HEK293 (cell line): Measurements from ENCODE around the gene LAMTOR4.

Source experiments
- HOXC10 ChIP-seq: sonication (generic); formaldehyde crosslinking; IDR thresholded peaks from 2 replicates; pipeline ENCODE4 v1.8.1; 2023; ENCODE audit warnings: mild to moderate bottlenecking, missing genetic modification reagents
- INSM2 ChIP-seq: fragments of 450-650 bp; formaldehyde crosslinking; IDR thresholded peaks from 2 replicates; pipeline ENCODE4 v1.5.1; 2016; ENCODE audit warnings: missing biosample characterization, missing genetic modification characterization
- PRDM2 ChIP-seq: fragments of 450-650 bp; formaldehyde crosslinking; IDR thresholded peaks from 2 replicates; pipeline ENCODE4 v1.5.1; 2016; ENCODE audit warnings: missing biosample characterization, missing genetic modification characterization, borderline replicate concordance
- SCRT1 ChIP-seq: fragments of 450-650 bp; formaldehyde crosslinking; IDR thresholded peaks from 2 replicates; pipeline ENCODE4 v1.5.1; 2016; ENCODE audit warnings: missing biosample characterization, missing genetic modification characterization, borderline replicate concordance
- SCRT2 ChIP-seq: fragments of 450-650 bp; formaldehyde crosslinking; IDR thresholded peaks from 2 replicates; pipeline ENCODE4 v1.5.1; 2016; ENCODE audit warnings: missing biosample characterization, missing genetic modification characterization
- SETDB1 ChIP-seq: IDR thresholded peaks from one replicate; pipeline ENCODE4 v1.6.1; 2017; ENCODE audit warnings: mild to moderate bottlenecking, low read length, moderate library complexity, mixed read lengths; ENCODE audit not compliant: insufficient read length
- ZBTB11 ChIP-seq: fragments of 450-650 bp; formaldehyde crosslinking; conservative IDR thresholded peaks from 2 replicates; pipeline ENCODE4 v1.5.1; 2016; ENCODE audit warnings: low read depth, missing biosample characterization, missing genetic modification characterization
- ZNF148 ChIP-seq: fragments of 450-650 bp; formaldehyde crosslinking; IDR thresholded peaks from 2 replicates; pipeline ENCODE4 v1.5.0; 2017; ENCODE audit warnings: missing biosample characterization, missing genetic modification characterization, borderline replicate concordance
- ZNF239 ChIP-seq: fragments of 450-650 bp; formaldehyde crosslinking; IDR thresholded peaks from 2 replicates; pipeline ENCODE4 v1.5.1; 2016; ENCODE audit warnings: missing biosample characterization, missing genetic modification characterization
- ZNF280C ChIP-seq: fragments of 450-650 bp; formaldehyde crosslinking; IDR thresholded peaks from 2 replicates; pipeline ENCODE4 v1.5.1; 2016; ENCODE audit warnings: missing biosample characterization, missing genetic modification characterization
- ZNF366 ChIP-seq: fragments of 450-650 bp; formaldehyde crosslinking; conservative IDR thresholded peaks from 2 replicates; pipeline ENCODE4 v1.5.1; 2016; ENCODE audit warnings: missing biosample characterization, missing genetic modification characterization
- ZNF391 ChIP-seq: fragments of 450-650 bp; formaldehyde crosslinking; IDR thresholded peaks from 2 replicates; pipeline ENCODE4 v1.5.1; 2016; ENCODE audit warnings: low read depth, missing biosample characterization, missing genetic modification characterization, borderline replicate concordance
- ZNF48 ChIP-seq: fragments of 450-650 bp; formaldehyde crosslinking; IDR thresholded peaks from 2 replicates; pipeline ENCODE4 v1.5.1; 2016; ENCODE audit warnings: missing biosample characterization, missing genetic modification characterization
- ZNF629 ChIP-seq: fragments of 450-650 bp; formaldehyde crosslinking; IDR thresholded peaks from 2 replicates; pipeline ENCODE4 v1.5.1; 2017; ENCODE audit warnings: missing biosample characterization, missing genetic modification characterization
- ZNF639 ChIP-seq: fragments of 450-650 bp; formaldehyde crosslinking; IDR thresholded peaks from 2 replicates; pipeline ENCODE4 v1.5.1; 2016; ENCODE audit warnings: missing biosample characterization, missing genetic modification characterization
- ZNF658 ChIP-seq: fragments of 450-650 bp; formaldehyde crosslinking; IDR thresholded peaks from 2 replicates; pipeline ENCODE4; 2016; ENCODE audit warnings: missing biosample characterization, missing genetic modification characterization
- ZNF664 ChIP-seq: fragments of 450-650 bp; formaldehyde crosslinking; IDR thresholded peaks from 2 replicates; pipeline ENCODE4 v1.5.1; 2016; ENCODE audit warnings: missing biosample characterization, missing genetic modification characterization
- ZNF76 ChIP-seq: fragments of 450-650 bp; formaldehyde crosslinking; IDR thresholded peaks from 2 replicates; pipeline ENCODE4; 2016; ENCODE audit warnings: low read depth, missing biosample characterization, missing genetic modification characterization, borderline replicate concordance
- ZNF792 ChIP-seq: fragments of 450-650 bp; formaldehyde crosslinking; IDR thresholded peaks from 2 replicates; pipeline ENCODE4 v1.5.1; 2016; ENCODE audit warnings: missing biosample characterization, missing genetic modification characterization
- ZSCAN16 ChIP-seq: fragments of 450-650 bp; formaldehyde crosslinking; IDR thresholded peaks from 2 replicates; pipeline ENCODE4 v1.5.1; 2016; ENCODE audit warnings: missing biosample characterization, missing genetic modification characterization

The LAMTOR4 gene

GRCh38 chr7:100100420-100101015 is 48.2 kb upstream of the LAMTOR4 start (continued):
- TF ChIP-seq ZBTB11 (tag by site-specific recombination) (peak; percentile 95), ZSCAN16 (tag by site-specific recombination) (no peak), ZNF48 (no peak), HOXC10 (CRISPR knock-in tag) (0 out of 2 replicates have a peak, but pooled peaks have one; percentile 66), ZNF629 (tag by site-specific recombination) (peak; percentile 71), INSM2 (tag by site-specific recombination) (peak; percentile 76; the same call in 1 of the 2 replicates), ZNF280C (tag by site-specific recombination) (no peak), ZNF639 (tag by site-specific recombination) (peak; percentile 72; the same call in 1 of the 2 replicates), ZNF76 (tag by site-specific recombination) (peak; percentile 83), ZNF239 (tag by site-specific recombination) (no peak), PRDM2 (tag by site-specific recombination) (0 out of 2 replicates have a peak, but pooled peaks have one; percentile 36), SCRT2 (tag by site-specific recombination) (no peak), ZNF658 (tag by site-specific recombination) (no peak), ZNF366 (tag by site-specific recombination) (no peak), ZNF792 (tag by site-specific recombination) (0 out of 2 replicates have a peak, but pooled peaks have one; percentile 16), ZNF148 (tag by site-specific recombination) (no peak), SETDB1 (no peak), ZNF664 (tag by site-specific recombination) (no peak), ZNF391 (tag by site-specific recombination) (peak; percentile 74; the same call in 1 of the 2 replicates), SCRT1 (tag by site-specific recombination) (no peak)
